Measurements from ENCODE around the gene CHRM2. TPM values are rescaled to one million over a fixed set of nuclear protein-coding genes. Genes with fewer than 3 reads are reported as not detected.

CHRM2 gene
- total and polyA plus RNA-seq, 4 donors: 0.61 to 0.83 (median 0.70) TPM

- no peaks in the 10 kb centered on the region for H3K36me3 ChIP-seq (ENCODE audit: control insufficient read depth in 4 of 4, insufficient read depth in 4 of 4, low read length in 4 of 4)
- H3K27me3 ChIP-seq (ENCODE audit: control insufficient read depth in 3 of 3, insufficient read depth in 3 of 3, low read length in 2 of 3): no peaks in the 10 kb centered on the region
- WGBS, 2 donors: 51 to 81% methylated on average over 2 of the region's 2 CpGs
- ATAC-seq (ENCODE audit: insufficient read depth, low FRiP score): peak; percentile 64
- H3K4me1 ChIP-seq (ENCODE audit: control insufficient read depth in 5 of 5, insufficient read depth in 5 of 5, low read length in 5 of 5): peaks cover 0 to 4% (median 0%) of the 10 kb centered on the region in 5 donors
- H3K9me3 ChIP-seq (ENCODE audit: control insufficient read depth in 4 of 4, insufficient read depth in 3 of 4, low read length in 3 of 4): no peaks in the 10 kb centered on the region
- TF ChIP-seq CTCF (IDR thresholded peaks at IDR 0.05; ENCODE audit: control extremely low read depth, extremely low read depth): no peak
- no peak overlapping the region for H3K27ac ChIP-seq (ENCODE audit: low read depth in 1 of 2, low read length in 1 of 2)
- no peak overlapping the region for H3K9ac ChIP-seq (ENCODE audit: insufficient read depth in 1 of 2, low read length in 2 of 2)
- H3K4me3 ChIP-seq: no peak overlapping the region
- DNase-seq: no peak
Measured at GRCh38 chr7:137036768-137037167, 168.3 kb downstream of the CHRM2 start.

- TF ChIP-seq CTCF (IDR thresholded peaks at IDR 0.05; ENCODE audit: control extremely low read depth, extremely low read depth): no peak
- DNase-seq: no peak
- Histone ChIP-seq H3K4me3 (no peak overlapping the region), H3K27me3 (ENCODE audit: control insufficient read depth in 3 of 3, insufficient read depth in 3 of 3, low read length in 2 of 3) (no peaks in the 10 kb centered on the region), H3K36me3 (ENCODE audit: control insufficient read depth in 4 of 4, insufficient read depth in 4 of 4, low read length in 4 of 4) (no peaks in the 10 kb centered on the region), H3K9ac (ENCODE audit: insufficient read depth in 1 of 2, low read length in 2 of 2) (no peak overlapping the region), H3K9me3 (ENCODE audit: control insufficient read depth in 4 of 4, insufficient read depth in 3 of 4, low read length in 3 of 4) (no peaks in the 10 kb centered on the region), H3K27ac (ENCODE audit: low read depth in 1 of 2, low read length in 1 of 2) (no peak overlapping the region), H3K4me1 (ENCODE audit: control insufficient read depth in 5 of 5, insufficient read depth in 5 of 5, low read length in 5 of 5) (peaks cover 0 to 4% (median 0%) of the 10 kb centered on the region in 5 donors)
- no peak for ATAC-seq (ENCODE audit: insufficient read depth, low FRiP score)
- WGBS, 2 donors: 89 to 94% methylated on average over 2 of the region's 2 CpGs
Measured at GRCh38 chr7:137038706-137039105, 170.3 kb downstream of the CHRM2 start.

GRCh38 chr7:137040745-137041144 is 172.3 kb downstream of the CHRM2 start:
- no peaks in the 10 kb centered on the region for H3K9me3 ChIP-seq (ENCODE audit: control insufficient read depth in 4 of 4, insufficient read depth in 3 of 4, low read length in 3 of 4)
- peak in 2 of 3 donors; percentile 5 to 10 for DNase-seq
- no peak for ATAC-seq (ENCODE audit: insufficient read depth, low FRiP score)
- H3K9ac ChIP-seq (ENCODE audit: insufficient read depth in 1 of 2, low read length in 2 of 2): no peak overlapping the region
- H3K4me1 ChIP-seq (ENCODE audit: control insufficient read depth in 5 of 5, insufficient read depth in 5 of 5, low read length in 5 of 5): peaks cover 0 to 4% (median 0%) of the 10 kb centered on the region in 5 donors
- H3K27ac ChIP-seq (ENCODE audit: low read depth in 1 of 2, low read length in 1 of 2): no peak overlapping the region
- no peak for TF ChIP-seq CTCF (IDR thresholded peaks at IDR 0.05; ENCODE audit: control extremely low read depth, extremely low read depth)
- no peaks in the 10 kb centered on the region for H3K36me3 ChIP-seq (ENCODE audit: control insufficient read depth in 4 of 4, insufficient read depth in 4 of 4, low read length in 4 of 4)
- WGBS, 2 donors: 73 to 81% methylated on average over 7 of the region's 7 CpGs
- no peaks in the 10 kb centered on the region for H3K27me3 ChIP-seq (ENCODE audit: control insufficient read depth in 3 of 3, insufficient read depth in 3 of 3, low read length in 2 of 3)
- H3K4me3 ChIP-seq: no peak overlapping the region

GRCh38 chr7:137045573-137045972 is 177.1 kb downstream of the CHRM2 start:
- no peaks in the 10 kb centered on the region for H3K4me1 ChIP-seq (ENCODE audit: control insufficient read depth in 5 of 5, insufficient read depth in 5 of 5, low read length in 5 of 5)
- ATAC-seq (ENCODE audit: insufficient read depth, low FRiP score) (no peak), DNase-seq (no peak)
- no peak overlapping the region for H3K4me3 ChIP-seq
- H3K36me3 ChIP-seq (ENCODE audit: control insufficient read depth in 4 of 4, insufficient read depth in 4 of 4, low read length in 4 of 4): no peaks in the 10 kb centered on the region
- H3K9ac ChIP-seq (ENCODE audit: insufficient read depth in 1 of 2, low read length in 2 of 2): no peak overlapping the region
- H3K27ac ChIP-seq (ENCODE audit: low read depth in 1 of 2, low read length in 1 of 2): no peak overlapping the region
- TF ChIP-seq CTCF (IDR thresholded peaks at IDR 0.05; ENCODE audit: control extremely low read depth, extremely low read depth): no peak
- no peaks in the 10 kb centered on the region for H3K27me3 ChIP-seq (ENCODE audit: control insufficient read depth in 3 of 3, insufficient read depth in 3 of 3, low read length in 2 of 3)
- no peaks in the 10 kb centered on the region for H3K9me3 ChIP-seq (ENCODE audit: control insufficient read depth in 4 of 4, insufficient read depth in 3 of 4, low read length in 3 of 4)
- WGBS, 2 donors: 88 to 91% methylated on average over 3 of the region's 3 CpGs
